Fibroblast of lung (primary cell): ENCODE measurements around the gene MFSD2A.

Experiments
- CTCF ChIP-seq, 2 donors: IDR thresholded peaks in 1 of 2; conservative IDR thresholded peaks in 1 of 2; 1 replicate in 1 of 2; 2 replicates in 1 of 2; pipeline ENCODE4 v1.5.1; 2011 to 2012; ENCODE audit warnings: low read length in 2 of 2, control low read depth in 1 of 2, inconsistent platforms in 1 of 2, low read depth in 1 of 2, mild to moderate bottlenecking in 1 of 2
- EZH2 ChIP-seq: IDR thresholded peaks from 2 replicates; pipeline ENCODE4 v1.5.1; 2012; ENCODE audit warnings: low read length, control low read depth, mild to moderate bottlenecking; ENCODE audit errors: missing control alignments

- TF ChIP-seq CTCF (conservative IDR thresholded peaks at IDR 0.05 in 1 of 2, IDR thresholded peaks at IDR 0.05 in 1 of 2; ENCODE audit: low read depth in 1 of 2, low read length in 2 of 2) (no peak), EZH2 (no peak)
Observed at GRCh38 chr1:40004857-40005256, 49.9 kb downstream of the MFSD2A start.
